ENCODE results near the gene ZNF281. TPM values are rescaled to one million over a fixed set of nuclear protein-coding genes. Genes with fewer than 3 reads are reported as not detected.
"Not testable (repeated sequence)": the region's sequence is repeated elsewhere in the genome, so short reads cannot be mapped to it uniquely, and the experiment has no call there.

Gene ZNF281
- total RNA-seq, 1 donor, result 45.6 TPM

- Histone ChIP-seq H3K79me2 (ENCODE audit: insufficient read depth, low read length) (peaks cover 2% of the 10 kb centered on the region), H3K36me3 (ENCODE audit: insufficient read depth, low read length) (no peaks in the 10 kb centered on the region), H3K27ac (ENCODE audit: low read depth, low read length) (peak overlapping the region; percentile 92), H3K4me1 (ENCODE audit: insufficient read depth, low read length) (peaks cover 22% of the 10 kb centered on the region), H3K9me3 (ENCODE audit: low read depth, low read length) (no peaks in the 10 kb centered on the region), H3K4me3 (ENCODE audit: insufficient read depth, low read length) (no peak overlapping the region), H2AFZ (ENCODE audit: low read length) (no peak overlapping the region), H4K20me1 (ENCODE audit: insufficient read depth, low read length) (no peaks in the 10 kb centered on the region), H3K27me3 (ENCODE audit: insufficient read depth, low read length) (no peaks in the 10 kb centered on the region), H3K4me2 (ENCODE audit: insufficient read depth, low read length) (no peak overlapping the region)
- no peak for DNase-seq (ENCODE audit: insufficient read length, low spot score, missing footprints)
- no peak for TF ChIP-seq CTCF (IDR thresholded peaks at IDR 0.05; ENCODE audit: extremely low read depth, low read depth, low read length)
Measured at GRCh38 chr1:200414657-200415056, 4.8 kb upstream of the ZNF281 start.

- not testable (repeated sequence) for DNase-seq (ENCODE audit: insufficient read length, low spot score, missing footprints); H4K20me1 ChIP-seq (ENCODE audit: insufficient read depth, low read length); H3K4me3 ChIP-seq (ENCODE audit: insufficient read depth, low read length); H3K9me3 ChIP-seq (ENCODE audit: low read depth, low read length); H3K27ac ChIP-seq (ENCODE audit: low read depth, low read length); H3K36me3 ChIP-seq (ENCODE audit: insufficient read depth, low read length); H2AFZ ChIP-seq (ENCODE audit: low read length); H3K27me3 ChIP-seq (ENCODE audit: insufficient read depth, low read length); H3K4me2 ChIP-seq (ENCODE audit: insufficient read depth, low read length)
- peaks cover 26% of the 10 kb centered on the region for H3K4me1 ChIP-seq (ENCODE audit: insufficient read depth, low read length)
- peaks cover 11% of the 10 kb centered on the region for H3K79me2 ChIP-seq (ENCODE audit: insufficient read depth, low read length)
Measured at GRCh38 chr1:200413766-200414165, 3.9 kb upstream of the ZNF281 start.

- Histone ChIP-seq H3K4me2 (ENCODE audit: insufficient read depth, low read length) (no peak overlapping the region), H3K36me3 (ENCODE audit: insufficient read depth, low read length) (peaks cover 24% of the 10 kb centered on the region), H3K9me3 (ENCODE audit: low read depth, low read length) (no peaks in the 10 kb centered on the region), H3K79me2 (ENCODE audit: insufficient read depth, low read length) (peaks cover 32% of the 10 kb centered on the region), H3K4me3 (ENCODE audit: insufficient read depth, low read length) (no peak overlapping the region), H3K4me1 (ENCODE audit: insufficient read depth, low read length) (peaks cover 46% of the 10 kb centered on the region), H3K27ac (ENCODE audit: low read depth, low read length) (peak overlapping the region; percentile 15), H4K20me1 (ENCODE audit: insufficient read depth, low read length) (peaks cover 10% of the 10 kb centered on the region), H2AFZ (ENCODE audit: low read length) (peak overlapping the region; percentile 39), H3K27me3 (ENCODE audit: insufficient read depth, low read length) (no peaks in the 10 kb centered on the region)
- TF ChIP-seq CTCF (IDR thresholded peaks at IDR 0.05; ENCODE audit: extremely low read depth, low read depth, low read length), result no peak
- no peak for DNase-seq (ENCODE audit: insufficient read length, low spot score, missing footprints)
Measured at GRCh38 chr1:200411406-200412257, 1.8 kb upstream of the ZNF281 start.

- Histone ChIP-seq H3K4me2 (ENCODE audit: insufficient read depth, low read length) (peak overlapping the region; percentile 94), H3K36me3 (ENCODE audit: insufficient read depth, low read length) (peaks cover 32% of the 10 kb centered on the region), H3K79me2 (ENCODE audit: insufficient read depth, low read length) (peaks cover 43% of the 10 kb centered on the region), H3K9me3 (ENCODE audit: low read depth, low read length) (no peaks in the 10 kb centered on the region), H4K20me1 (ENCODE audit: insufficient read depth, low read length) (peaks cover 11% of the 10 kb centered on the region), H3K4me1 (ENCODE audit: insufficient read depth, low read length) (peaks cover 42% of the 10 kb centered on the region), H3K27me3 (ENCODE audit: insufficient read depth, low read length) (no peaks in the 10 kb centered on the region), H3K27ac (ENCODE audit: low read depth, low read length) (peak overlapping the region; percentile 64), H2AFZ (ENCODE audit: low read length) (peak overlapping the region; percentile 95), H3K4me3 (ENCODE audit: insufficient read depth, low read length) (peak overlapping the region; percentile 90)
- no peak for DNase-seq (ENCODE audit: insufficient read length, low spot score, missing footprints)
- TF ChIP-seq CTCF (IDR thresholded peaks at IDR 0.05; ENCODE audit: extremely low read depth, low read depth, low read length), result no peak
Measured at GRCh38 chr1:200410566-200410878, 686 bp upstream of the ZNF281 start.
